NCI-H2171 (cell line): ENCODE data around the gene ITM2C.

Experiments
- DNase-seq: peaks from one replicate; lab custom pipeline; 2025; lab: John Stamatoyannopoulos, UW

Gene ITM2C

DNA sequence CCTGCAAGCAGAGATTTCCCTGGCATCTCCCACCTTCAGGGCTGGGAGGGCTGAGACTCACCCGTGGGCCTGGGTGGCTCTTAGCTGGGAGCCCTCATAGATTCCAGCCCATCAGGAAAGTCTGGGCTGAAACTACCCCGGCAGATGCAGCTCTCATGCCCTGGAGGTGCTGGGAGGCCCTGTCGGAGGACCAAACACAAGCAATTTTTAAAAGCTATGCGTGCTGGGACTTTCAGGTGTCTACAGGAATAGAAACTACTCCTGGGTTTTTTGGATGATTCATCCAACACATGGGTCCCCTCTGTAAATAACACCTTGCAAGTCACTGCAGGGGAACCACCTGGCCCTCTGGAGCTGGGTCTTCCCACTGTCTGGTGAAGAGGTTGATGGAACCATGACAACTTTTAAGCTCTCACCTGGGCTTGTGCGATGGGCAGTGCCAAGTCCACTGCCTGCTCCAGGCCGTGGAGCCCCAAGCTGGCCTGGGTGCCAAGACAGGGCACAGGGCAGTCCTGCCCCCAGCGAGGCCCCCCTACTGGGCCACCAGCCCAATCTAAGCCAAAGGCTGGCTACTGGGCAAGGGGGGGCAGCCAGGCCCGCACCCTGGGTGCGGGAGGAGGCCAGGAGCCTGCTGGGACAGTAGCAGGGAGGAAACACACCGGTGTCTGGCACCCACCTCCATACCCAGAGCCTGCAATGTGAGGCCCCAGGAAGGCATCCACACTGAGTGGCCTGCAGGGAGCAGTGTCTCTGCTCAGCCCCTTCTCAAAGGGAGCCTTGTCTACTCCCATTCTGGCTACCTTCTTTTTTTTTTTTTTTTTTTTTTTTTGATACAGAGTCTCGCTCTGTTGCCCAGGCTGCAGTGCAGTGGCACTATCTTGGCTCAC lies 61.4 kb downstream of the ITM2C start:
- DNase-seq = no peak

DNA sequence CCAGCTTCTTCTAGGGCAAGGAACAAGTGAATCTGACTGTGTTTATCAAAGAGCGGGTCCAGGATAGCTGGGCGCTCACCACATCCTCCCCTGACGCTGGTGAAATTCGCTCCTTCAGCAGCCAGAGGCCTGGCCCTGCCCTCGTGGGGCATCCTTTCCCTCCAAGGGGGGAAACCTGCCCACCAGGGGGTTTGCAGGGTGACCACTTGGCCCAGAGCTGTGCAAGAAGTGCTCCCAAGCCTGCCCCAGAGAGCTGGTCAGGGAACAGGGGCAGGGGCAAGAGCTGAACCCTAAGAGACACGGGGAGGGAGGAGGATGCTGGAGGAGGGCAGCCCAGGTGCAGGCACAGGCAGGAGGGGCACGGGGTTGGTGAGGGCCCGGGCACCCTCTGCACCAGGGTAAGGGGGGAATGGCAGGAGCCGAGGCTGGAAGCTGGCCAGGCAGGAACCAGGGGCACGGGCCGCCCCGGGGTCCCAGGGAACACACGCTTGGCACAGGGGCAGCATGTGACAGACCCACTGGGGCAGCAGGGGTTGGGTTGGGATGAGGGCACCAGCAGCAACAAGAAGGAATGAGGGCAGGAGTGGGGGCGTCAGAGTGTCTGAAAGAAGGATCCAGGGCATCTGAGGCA lies 63.1 kb downstream of the ITM2C start:
- no peak for DNase-seq
